Measurements from ENCODE around the gene RIMS4. TPM values are rescaled to one million over a fixed set of nuclear protein-coding genes. Genes with fewer than 3 reads are reported as not detected.

RIMS4 gene
- total and polyA plus RNA-seq, 2 of the 13 experiments (the other 11 are each of a cell fraction or from before 2014, with no cell fraction given), result 0.01 to 0.07 TPM

GRCh38 chr20:44745598-44746366, 64.6 kb downstream of the RIMS4 start, which contains the start of gene KCNK15 (continued):
- no peak for TF ChIP-seq ZNF609 (CRISPR knock-in tag; IDR thresholded peaks at IDR 0.05; ENCODE audit: borderline replicate concordance)
- no peak for TF ChIP-seq ZNF639 (CRISPR knock-in tag; conservative IDR thresholded peaks at IDR 0.05)
- TF ChIP-seq GPBP1L1 (CRISPR knock-in tag; IDR thresholded peaks at IDR 0.05), result no peak
- no peak for TF ChIP-seq MIER2 (CRISPR knock-in tag; IDR thresholded peaks at IDR 0.05)
- no peak for TF ChIP-seq RAD21 (CRISPR knock-in tag; IDR thresholded peaks at IDR 0.05)
- TF ChIP-seq SKIL (CRISPR knock-in tag; IDR thresholded peaks at IDR 0.05; ENCODE audit: borderline replicate concordance), result no peak
- no peak for TF ChIP-seq ZNF75D (CRISPR knock-in tag; IDR thresholded peaks at IDR 0.05; ENCODE audit: borderline replicate concordance)
- peak; percentile 50 for TF ChIP-seq IKZF4 (CRISPR knock-in tag; IDR thresholded peaks at IDR 0.05; ENCODE audit: borderline replicate concordance, low read depth, not compliant biosample characterization)
- TF ChIP-seq ATF7 (IDR thresholded peaks at IDR 0.05), result no peak
- TF ChIP-seq ATF7 (CRISPR knock-in tag; IDR thresholded peaks at IDR 0.05), result no peak
- no peak; the same call in 1 of the 2 replicates for TF ChIP-seq THAP9 (CRISPR knock-in tag; IDR thresholded peaks at IDR 0.05; ENCODE audit: borderline replicate concordance)
